COLO829 (cell line): ENCODE results near the gene AKR1C8.

Source experiments
- DNase-seq: peaks from one replicate; pipeline ENCODE4 v3.0.0; 2012; ENCODE audit warnings: low spot score

AKR1C8 gene

GRCh38 chr10:5107860-5108526, 77.0 kb downstream of the AKR1C8 start:
- DNase-seq = no peak

GRCh38 chr10:5106553-5106952, 78.4 kb downstream of the AKR1C8 start:
- DNase-seq = no peak

- DNase-seq = no peak
Observed at GRCh38 chr10:5105626-5106025, 79.3 kb downstream of the AKR1C8 start.
